Dermis blood vessel endothelial cell (primary cell): ENCODE measurements around the gene FBXW8. TPM values are rescaled to one million over a fixed set of nuclear protein-coding genes. Genes with fewer than 3 reads are reported as not detected.

Source experiments
- total RNA-seq: library from RNA; depleted of rRNA; stranded (reverse); fragments of >200 nt; gene quantifications from 2 replicates; pipeline ENCODE4 v1.2.3, GENCODE V29; 2014

FBXW8 gene
- total RNA-seq, 1 donor from 2014 or later, result 16.0 TPM

Other genes with a start within 250 kb of the FBXW8 start
- 44.4 and 54.6 TPM in 2 replicates for gene SPRING1, start 172.9 kb upstream of the FBXW8 start, total RNA-seq
- 2.2 and 2.9 TPM in 2 replicates for gene RNFT2, start 172.6 kb upstream of the FBXW8 start, total RNA-seq
- not detected in 2 replicates for gene HRK, start 29.5 kb upstream of the FBXW8 start, total RNA-seq
- gene TESC, start 188.5 kb downstream of the FBXW8 start, total RNA-seq, result 1.5 and 18.4 TPM in 2 replicates